Activated T-cell treated with anti-CD3 and anti-CD28 coated beads, Interleukin-2, amount 50 U/mL, for 24 hours (primary cell): Measurements from ENCODE around the gene MTPN.

ENCODE experiments used
- DNase-seq: peaks from one replicate; pipeline ENCODE4 v3.0.0-alpha.2; 2020
- H3K27ac Mint-ChIP-seq: 2 replicates; pipeline ENCODE4 v1.8.0; 2020; ENCODE audit warnings: mild to moderate bottlenecking, mixed read lengths
- H3K27me3 Mint-ChIP-seq: 2 replicates; pipeline ENCODE4 v1.8.0; 2020; ENCODE audit warnings: mixed read lengths
- H3K36me3 Mint-ChIP-seq: 2 replicates; pipeline ENCODE4 v1.8.0; 2020; ENCODE audit warnings: low read depth, mixed read lengths
- H3K4me1 Mint-ChIP-seq: 2 replicates; pipeline ENCODE4 v1.8.0; 2020; ENCODE audit warnings: low read depth, mixed read lengths
- H3K4me3 Mint-ChIP-seq: 2 replicates; pipeline ENCODE4 v1.8.0; 2020; ENCODE audit warnings: mild to moderate bottlenecking, moderate library complexity, mixed read lengths
- H3K9me3 Mint-ChIP-seq: 2 replicates; pipeline ENCODE4 v1.8.0; 2020; ENCODE audit warnings: mixed read lengths

MTPN gene

GRCh38 chr7:135998081-135998480, 20.9 kb upstream of the MTPN start:
- no peaks in the 10 kb centered on the region for H3K9me3 Mint-ChIP-seq
- H3K27ac Mint-ChIP-seq: no peak overlapping the region
- H3K4me1 Mint-ChIP-seq: peaks cover 16% of the 10 kb centered on the region
- no peaks in the 10 kb centered on the region for H3K27me3 Mint-ChIP-seq
- DNase-seq: no peak
- H3K4me3 Mint-ChIP-seq: no peak overlapping the region
- no peaks in the 10 kb centered on the region for H3K36me3 Mint-ChIP-seq

DNA sequence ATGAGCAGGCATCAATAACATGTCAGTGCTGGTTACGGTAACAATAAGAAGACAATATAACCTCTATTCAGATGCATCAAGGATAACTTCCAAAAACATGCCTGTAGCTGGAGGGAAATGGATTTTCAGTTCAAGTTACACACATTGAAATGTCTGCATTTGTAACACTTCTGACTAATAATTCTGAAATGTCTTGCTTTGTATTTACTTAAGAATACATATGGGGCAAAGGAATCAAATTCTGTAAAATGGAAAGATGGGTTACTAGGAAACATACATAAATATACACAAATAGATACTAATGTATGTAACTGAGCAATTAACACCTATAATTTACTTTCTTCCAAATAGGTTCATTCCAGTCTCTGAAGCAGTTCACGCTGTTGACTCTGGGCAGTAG, 18.6 kb upstream of the MTPN start:
- no peak overlapping the region for H3K27ac Mint-ChIP-seq

GRCh38 chr7:135994466-135995205, 17.5 kb upstream of the MTPN start:
- no peak for DNase-seq
- H3K4me1 Mint-ChIP-seq: peaks cover 23% of the 10 kb centered on the region
- H3K9me3 Mint-ChIP-seq: no peaks in the 10 kb centered on the region
- H3K36me3 Mint-ChIP-seq: no peaks in the 10 kb centered on the region
- H3K27me3 Mint-ChIP-seq: peaks cover 9% of the 10 kb centered on the region
- H3K27ac Mint-ChIP-seq: peak overlapping the region; percentile 83
- no peak overlapping the region for H3K4me3 Mint-ChIP-seq

More for the DNA sequence above, 18.6 kb upstream of the MTPN start:
- Mint-ChIP-seq H3K4me1 (peaks cover 23% of the 10 kb centered on the region), H3K36me3 (no peaks in the 10 kb centered on the region), H3K4me3 (no peak overlapping the region), H3K27me3 (peaks cover 6% of the 10 kb centered on the region), H3K9me3 (no peaks in the 10 kb centered on the region)
- DNase-seq: no peak

DNA sequence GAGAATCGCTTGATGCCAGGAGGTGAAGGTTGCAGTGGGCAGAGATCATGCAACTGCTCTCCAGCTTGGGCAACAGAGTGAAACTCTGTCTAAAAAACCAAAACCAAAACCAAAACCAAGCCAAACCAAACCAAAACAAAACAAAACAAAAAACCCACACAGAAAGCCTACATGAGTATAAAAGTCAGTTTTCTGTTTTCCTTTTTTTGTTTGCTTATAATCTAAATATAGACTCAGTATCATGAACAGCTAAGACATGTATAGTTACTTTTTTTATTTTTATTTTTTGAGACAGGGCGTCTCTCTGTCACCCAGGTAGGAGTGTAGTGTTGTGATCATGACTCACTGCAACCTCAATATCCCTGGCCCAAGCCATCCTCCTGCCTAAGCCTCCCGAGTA, 16.8 kb upstream of the MTPN start:
- no peaks in the 10 kb centered on the region for H3K9me3 Mint-ChIP-seq
- no peak for DNase-seq
- peak overlapping the region; percentile 83 for H3K27ac Mint-ChIP-seq
- peaks cover 9% of the 10 kb centered on the region for H3K27me3 Mint-ChIP-seq
- H3K36me3 Mint-ChIP-seq: no peaks in the 10 kb centered on the region
- H3K4me3 Mint-ChIP-seq: no peak overlapping the region
- H3K4me1 Mint-ChIP-seq: peaks cover 23% of the 10 kb centered on the region

- no peak for DNase-seq
- H3K36me3 Mint-ChIP-seq: no peaks in the 10 kb centered on the region
- H3K4me1 Mint-ChIP-seq: peaks cover 23% of the 10 kb centered on the region
- no peak overlapping the region for H3K4me3 Mint-ChIP-seq
- peaks cover 9% of the 10 kb centered on the region for H3K27me3 Mint-ChIP-seq
- H3K27ac Mint-ChIP-seq: no peak overlapping the region
- H3K9me3 Mint-ChIP-seq: no peaks in the 10 kb centered on the region
These were observed 14.7 kb upstream of the MTPN start for GRCh38 chr7:135991906-135992305.

DNA sequence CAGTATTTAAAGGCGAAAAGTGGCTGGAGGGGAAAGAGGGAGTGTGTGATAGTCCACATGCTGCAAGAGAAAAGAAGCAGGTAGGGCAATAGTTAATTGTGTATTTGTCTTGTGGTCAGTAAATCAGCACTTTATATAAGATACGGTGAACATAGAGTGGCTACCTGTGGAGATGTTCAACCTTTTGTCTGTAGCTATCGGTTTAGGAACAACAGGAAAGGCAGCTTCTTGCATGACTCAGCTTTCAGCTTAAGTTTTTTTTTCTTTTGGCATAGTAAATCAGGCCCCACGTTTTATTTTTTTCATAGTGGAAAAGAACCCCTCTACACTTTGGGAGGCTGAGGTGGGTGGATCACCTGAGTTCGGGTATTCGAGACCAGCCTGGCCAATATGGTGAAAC, 14.2 kb upstream of the MTPN start:
- Mint-ChIP-seq H3K9me3 (no peaks in the 10 kb centered on the region), H3K27ac (no peak overlapping the region), H3K36me3 (no peaks in the 10 kb centered on the region), H3K27me3 (peaks cover 9% of the 10 kb centered on the region), H3K4me1 (peaks cover 23% of the 10 kb centered on the region), H3K4me3 (no peak overlapping the region)
- no peak for DNase-seq

- Mint-ChIP-seq H3K4me3 (no peak overlapping the region), H3K27ac (no peak overlapping the region)
These were observed 13.1 kb upstream of the MTPN start for GRCh38 chr7:135990258-135990657.

DNA sequence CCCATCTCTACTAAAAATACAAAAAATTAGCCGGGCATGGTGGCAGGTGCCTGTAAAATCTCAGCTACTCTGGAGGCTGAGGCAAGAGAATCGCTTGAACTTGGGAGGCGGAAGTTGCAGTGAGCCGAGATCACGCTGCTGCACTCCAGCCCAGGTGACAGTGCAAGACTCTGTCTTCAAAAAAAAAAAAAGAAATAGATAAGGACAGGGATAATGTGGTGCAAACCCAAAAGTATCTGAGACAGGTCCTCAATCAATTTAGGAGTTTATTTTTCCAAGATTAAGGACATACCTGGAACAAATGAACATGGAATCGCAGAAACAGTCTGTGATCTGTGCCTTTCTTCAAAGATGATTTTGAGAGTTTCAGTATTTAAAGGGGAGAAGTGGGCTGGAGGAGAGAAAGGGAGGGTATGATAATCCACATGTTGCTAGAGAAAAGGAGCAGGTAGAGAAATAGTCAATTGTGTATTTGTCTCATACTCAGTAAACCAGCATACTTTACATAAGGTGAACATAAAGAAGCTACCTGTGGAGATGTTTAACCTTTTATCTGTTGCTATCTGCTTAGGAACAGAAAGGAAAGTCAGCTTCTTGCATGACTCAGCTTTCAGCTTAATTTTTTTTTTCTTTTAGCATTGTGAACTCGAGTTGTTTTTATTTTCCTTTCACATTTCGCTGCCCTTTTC, 4.9 kb upstream of the MTPN start:
- no peaks in the 10 kb centered on the region for H3K9me3 Mint-ChIP-seq
- H3K27me3 Mint-ChIP-seq: no peaks in the 10 kb centered on the region
- H3K36me3 Mint-ChIP-seq: peaks cover under 1% of the 10 kb centered on the region
- peak overlapping the region; percentile 91 for H3K27ac Mint-ChIP-seq
- H3K4me3 Mint-ChIP-seq: peak overlapping the region; percentile 69
- peaks cover 52% of the 10 kb centered on the region for H3K4me1 Mint-ChIP-seq
- DNase-seq: no peak

More at GRCh38 chr7:135990258-135990657, 13.1 kb upstream of the MTPN start:
- Mint-ChIP-seq H3K27me3 (peaks cover 9% of the 10 kb centered on the region), H3K36me3 (no peaks in the 10 kb centered on the region), H3K9me3 (no peaks in the 10 kb centered on the region), H3K4me1 (peaks cover 25% of the 10 kb centered on the region)
- DNase-seq: no peak

- no peaks in the 10 kb centered on the region for H3K9me3 Mint-ChIP-seq
- peaks cover 57% of the 10 kb centered on the region for H3K4me1 Mint-ChIP-seq
- H3K36me3 Mint-ChIP-seq: peaks cover 14% of the 10 kb centered on the region
- H3K4me3 Mint-ChIP-seq: peak overlapping the region; percentile 69
- no peaks in the 10 kb centered on the region for H3K27me3 Mint-ChIP-seq
- DNase-seq: no peak
- H3K27ac Mint-ChIP-seq: peak overlapping the region; percentile 91
These were observed 3.6 kb upstream of the MTPN start for GRCh38 chr7:135980665-135981180.

- H3K4me3 Mint-ChIP-seq: peak overlapping the region; percentile 69
- peaks cover 61% of the 10 kb centered on the region for H3K4me1 Mint-ChIP-seq
- DNase-seq: no peak
- no peaks in the 10 kb centered on the region for H3K9me3 Mint-ChIP-seq
- peaks cover 18% of the 10 kb centered on the region for H3K36me3 Mint-ChIP-seq
- H3K27me3 Mint-ChIP-seq: no peaks in the 10 kb centered on the region
- peak overlapping the region; percentile 91 for H3K27ac Mint-ChIP-seq
These were observed 2.9 kb upstream of the MTPN start for GRCh38 chr7:135980012-135980551.

- Mint-ChIP-seq H3K4me3 (no peak overlapping the region), H3K9me3 (no peaks in the 10 kb centered on the region), H3K27me3 (no peaks in the 10 kb centered on the region), H3K36me3 (peaks cover 22% of the 10 kb centered on the region), H3K27ac (peak overlapping the region; percentile 91), H3K4me1 (peaks cover 67% of the 10 kb centered on the region)
- no peak for DNase-seq
These were observed 2.4 kb upstream of the MTPN start for GRCh38 chr7:135979471-135980011.

- Mint-ChIP-seq H3K27me3 (no peaks in the 10 kb centered on the region), H3K4me1 (peaks cover 74% of the 10 kb centered on the region), H3K9me3 (no peaks in the 10 kb centered on the region), H3K27ac (no peak overlapping the region), H3K36me3 (peaks cover 30% of the 10 kb centered on the region), H3K4me3 (no peak overlapping the region)
- DNase-seq: no peak
These were observed 1.5 kb upstream of the MTPN start for GRCh38 chr7:135978624-135979023.

DNA sequence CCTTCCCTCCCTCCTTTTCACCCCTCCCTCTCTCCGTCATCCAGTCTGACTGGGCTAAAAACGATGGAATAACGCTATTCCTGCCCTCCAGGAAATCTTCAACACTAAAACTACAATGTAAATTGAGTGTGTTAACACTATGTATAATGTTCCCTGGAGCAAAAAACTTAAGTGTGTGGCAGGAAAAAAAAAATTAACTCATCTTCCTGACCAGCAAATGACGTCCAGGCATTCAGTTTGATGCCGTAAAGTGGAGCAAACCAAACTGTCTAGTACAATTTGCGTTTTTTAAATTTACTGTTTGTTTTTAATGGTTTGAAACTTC, 545 bp upstream of the MTPN start:
- H3K4me1 Mint-ChIP-seq: peaks cover 78% of the 10 kb centered on the region
- H3K36me3 Mint-ChIP-seq: peaks cover 37% of the 10 kb centered on the region
- H3K27me3 Mint-ChIP-seq: no peaks in the 10 kb centered on the region

DNA sequence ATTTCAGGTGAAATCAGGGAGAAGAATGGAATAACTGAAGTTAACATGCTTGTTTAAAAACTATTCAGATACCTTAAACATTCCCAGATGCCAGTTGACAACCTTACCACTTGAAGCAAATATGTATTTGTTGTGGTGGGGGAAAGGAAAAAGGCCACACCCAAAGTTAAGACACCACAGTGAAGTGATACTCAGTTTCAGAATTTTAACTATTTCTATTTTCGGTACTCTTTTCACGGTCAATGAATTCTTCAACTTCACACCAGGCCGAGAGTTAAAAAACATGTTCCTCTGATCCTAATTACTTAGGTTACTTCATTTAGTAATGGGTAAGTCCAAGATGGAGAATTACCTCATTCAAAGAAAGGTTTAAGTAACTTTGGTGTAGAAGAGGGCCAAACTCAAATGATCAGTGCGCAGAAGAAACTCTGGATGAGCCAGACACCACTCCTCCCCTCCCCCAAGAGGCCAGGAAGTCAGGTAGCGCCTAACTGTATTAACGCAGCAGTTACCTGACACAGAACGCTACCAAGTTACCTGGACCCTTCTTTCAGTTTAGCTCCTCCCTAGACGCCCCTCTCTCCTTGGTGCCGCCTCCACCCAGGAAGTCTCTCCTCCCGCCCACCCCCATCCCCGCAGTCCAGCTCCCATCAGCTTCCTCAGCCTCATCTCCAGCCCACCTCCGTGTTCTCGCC, 700 bp downstream of the MTPN start:
- Mint-ChIP-seq H3K4me1 (peaks cover 76% of the 10 kb centered on the region), H3K36me3 (peaks cover 48% of the 10 kb centered on the region), H3K4me3 (peak overlapping the region; percentile 99), H3K9me3 (no peaks in the 10 kb centered on the region), H3K27ac (peak overlapping the region; percentile 94), H3K27me3 (no peaks in the 10 kb centered on the region)
- no peak for DNase-seq

More for the DNA sequence above, 545 bp upstream of the MTPN start:
- Mint-ChIP-seq H3K27ac (peak overlapping the region; percentile 94), H3K9me3 (no peaks in the 10 kb centered on the region), H3K4me3 (peak overlapping the region; percentile 99)
- no peak for DNase-seq
